ENCODE measurements around the gene THOP1. TPM values are rescaled to one million over a fixed set of nuclear protein-coding genes. Genes with fewer than 3 reads are reported as not detected.

THOP1 gene
- total and polyA plus RNA-seq, 7 donors, result 23.2 to 97.0 (median 39.8) TPM

DNA sequence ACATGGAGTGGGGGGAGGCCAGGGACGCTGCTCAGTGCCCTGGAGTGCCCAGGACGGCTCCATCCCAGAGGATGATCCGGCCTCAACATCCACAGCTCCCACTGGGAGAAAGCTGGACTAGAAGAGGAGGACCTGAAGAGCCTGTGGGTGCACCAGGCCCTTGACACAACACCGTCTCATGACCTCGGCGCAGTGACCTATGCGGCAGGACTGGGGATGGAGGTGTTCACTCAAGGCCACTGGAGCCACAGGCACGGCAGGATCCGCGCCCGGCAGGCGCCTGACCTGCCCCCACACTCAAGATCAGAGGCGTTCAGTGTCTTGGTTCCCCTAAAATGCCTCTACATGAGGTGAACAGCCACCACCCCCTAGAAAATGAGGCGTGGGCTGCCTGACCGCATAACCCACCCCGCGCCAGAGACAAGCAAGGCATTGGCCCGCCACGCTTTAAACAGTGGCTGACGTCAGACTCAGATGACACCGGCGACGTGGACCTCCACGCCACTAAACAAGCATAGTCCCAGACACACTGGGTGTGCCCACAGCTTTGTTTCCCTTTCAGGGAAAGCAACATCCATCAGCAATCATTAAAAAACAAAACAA, 10.2 kb upstream of the THOP1 start:
- Histone ChIP-seq H3K4me1 (peaks cover 0 to 61% (median 47%) of the 10 kb centered on the region in 4 donors), H3K9me3 (no peaks in the 10 kb centered on the region), H3K27ac (peak overlapping the region; percentile 48 to 70 (median 55)), H3K4me3 (no peak overlapping the region), H3K36me3 (no peaks in the 10 kb centered on the region), H3K27me3 (no peaks in the 10 kb centered on the region)
- intact Hi-C loops (cut with DNase I), result no loop called here
- WGBS, 2 donors, result 85 to 88% methylated on average over 24 of the region's 24 CpGs
- DNase-seq, result no peak
- TF ChIP-seq EP300 (IDR thresholded peaks at IDR 0.05) (no peak), POLR2AphosphoS5 (IDR thresholded peaks at IDR 0.05) (no peak), POLR2A (IDR thresholded peaks at IDR 0.05) (no peak)
- TF ChIP-seq, protein P1, sequence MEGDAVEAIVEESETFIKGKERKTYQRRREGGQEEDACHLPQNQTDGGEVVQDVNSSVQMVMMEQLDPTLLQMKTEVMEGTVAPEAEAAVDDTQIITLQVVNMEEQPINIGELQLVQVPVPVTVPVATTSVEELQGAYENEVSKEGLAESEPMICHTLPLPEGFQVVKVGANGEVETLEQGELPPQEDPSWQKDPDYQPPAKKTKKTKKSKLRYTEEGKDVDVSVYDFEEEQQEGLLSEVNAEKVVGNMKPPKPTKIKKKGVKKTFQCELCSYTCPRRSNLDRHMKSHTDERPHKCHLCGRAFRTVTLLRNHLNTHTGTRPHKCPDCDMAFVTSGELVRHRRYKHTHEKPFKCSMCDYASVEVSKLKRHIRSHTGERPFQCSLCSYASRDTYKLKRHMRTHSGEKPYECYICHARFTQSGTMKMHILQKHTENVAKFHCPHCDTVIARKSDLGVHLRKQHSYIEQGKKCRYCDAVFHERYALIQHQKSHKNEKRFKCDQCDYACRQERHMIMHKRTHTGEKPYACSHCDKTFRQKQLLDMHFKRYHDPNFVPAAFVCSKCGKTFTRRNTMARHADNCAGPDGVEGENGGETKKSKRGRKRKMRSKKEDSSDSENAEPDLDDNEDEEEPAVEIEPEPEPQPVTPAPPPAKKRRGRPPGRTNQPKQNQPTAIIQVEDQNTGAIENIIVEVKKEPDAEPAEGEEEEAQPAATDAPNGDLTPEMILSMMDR (IDR thresholded peaks at IDR 0.05), result no peak

DNA sequence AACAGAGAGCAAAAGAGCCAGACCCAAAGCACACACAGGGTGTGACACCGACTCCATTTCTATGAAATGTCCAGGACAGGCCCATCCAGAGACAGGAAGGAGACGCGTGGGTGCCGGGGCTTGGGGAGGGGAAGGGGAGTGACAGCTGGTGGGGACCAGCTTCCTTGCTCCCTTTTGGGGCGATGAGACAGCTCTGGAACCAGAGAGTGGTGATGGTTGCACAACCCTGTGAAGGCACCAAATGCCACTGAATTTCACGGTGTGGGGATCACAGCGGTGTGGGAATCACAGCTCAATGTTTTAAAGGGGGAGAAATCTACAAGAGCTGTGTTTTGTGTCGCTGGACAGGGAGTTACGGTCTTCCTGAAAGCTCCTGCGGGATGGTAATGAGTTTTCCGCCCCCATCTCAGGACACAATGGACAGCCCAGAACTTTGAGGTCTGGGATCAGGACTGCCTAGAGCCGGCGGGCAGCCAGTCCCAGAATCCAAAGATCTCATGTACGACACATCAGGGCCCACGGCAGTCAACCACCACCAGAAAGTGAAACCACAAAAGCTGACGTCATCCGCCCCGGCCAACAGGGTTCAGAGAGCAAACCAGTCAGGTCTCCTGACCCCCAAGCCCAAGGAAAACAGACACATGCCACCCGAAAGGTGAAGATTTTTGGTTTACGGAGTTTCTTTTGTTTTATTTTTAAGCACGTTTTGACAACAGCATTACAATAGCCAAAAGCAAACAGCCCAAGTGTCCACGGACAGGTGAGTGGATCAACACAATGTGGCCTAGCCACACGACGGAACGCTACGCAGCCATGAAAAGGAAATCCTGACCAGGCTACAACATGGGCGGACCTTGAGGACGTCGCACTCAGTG, 9.5 kb upstream of the THOP1 start:
- WGBS, 2 donors, result 63 to 81% methylated on average over 29 of the region's 29 CpGs
- peak overlapping the region; percentile 48 to 70 (median 55) for H3K27ac ChIP-seq
- DNase-seq, result no peak
- no peak for TF ChIP-seq POLR2AphosphoS5 (IDR thresholded peaks at IDR 0.05)
- TF ChIP-seq EP300 (IDR thresholded peaks at IDR 0.05), result no peak
- H3K4me1 ChIP-seq, result peaks cover 0 to 61% (median 45%) of the 10 kb centered on the region in 4 donors
- no peaks in the 10 kb centered on the region for H3K9me3 ChIP-seq
- H3K4me3 ChIP-seq, result peak overlapping the region in 1 of 4 donors; percentile 14
- no peaks in the 10 kb centered on the region for H3K36me3 ChIP-seq
- H3K27me3 ChIP-seq, result no peaks in the 10 kb centered on the region
- intact Hi-C loops (cut with DNase I), result no loop called here

DNA sequence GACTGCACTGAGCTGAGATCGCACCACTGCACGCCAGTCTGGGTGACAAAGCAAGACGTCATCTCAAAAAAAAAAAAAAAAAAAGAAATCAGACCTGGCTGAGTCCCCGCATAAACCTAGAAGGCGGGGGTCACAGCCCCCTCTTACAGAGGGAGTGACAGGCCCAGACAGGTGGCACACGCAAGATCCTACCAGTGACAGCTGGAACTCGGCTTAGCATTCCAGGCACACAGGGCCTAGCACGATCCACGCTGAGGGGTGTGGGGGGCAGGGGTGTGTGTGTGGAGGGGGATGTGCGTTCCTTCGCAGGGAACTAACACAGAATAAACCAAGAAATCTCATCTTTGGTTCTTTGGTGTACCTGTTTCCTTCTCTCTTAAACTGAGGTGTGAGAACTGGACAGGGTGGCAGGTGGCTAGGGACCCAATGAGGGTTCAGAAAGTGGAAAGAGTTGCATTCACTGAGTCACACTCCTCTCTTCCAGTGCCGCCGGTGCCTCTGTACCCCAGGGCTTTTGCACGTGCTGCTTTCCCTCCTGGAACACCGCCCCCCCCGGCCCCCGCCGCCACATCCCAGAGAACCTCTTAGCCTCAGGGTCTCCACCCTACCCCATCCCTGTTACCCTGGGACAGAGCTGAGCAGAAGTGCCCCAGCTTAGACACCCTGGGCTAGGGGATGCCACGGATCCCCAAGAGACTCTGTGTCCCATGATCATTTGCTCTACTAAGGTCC, 7.2 kb upstream of the THOP1 start:
- WGBS, 2 donors, result 90 to 93% methylated on average over 19 of the region's 19 CpGs

DNA sequence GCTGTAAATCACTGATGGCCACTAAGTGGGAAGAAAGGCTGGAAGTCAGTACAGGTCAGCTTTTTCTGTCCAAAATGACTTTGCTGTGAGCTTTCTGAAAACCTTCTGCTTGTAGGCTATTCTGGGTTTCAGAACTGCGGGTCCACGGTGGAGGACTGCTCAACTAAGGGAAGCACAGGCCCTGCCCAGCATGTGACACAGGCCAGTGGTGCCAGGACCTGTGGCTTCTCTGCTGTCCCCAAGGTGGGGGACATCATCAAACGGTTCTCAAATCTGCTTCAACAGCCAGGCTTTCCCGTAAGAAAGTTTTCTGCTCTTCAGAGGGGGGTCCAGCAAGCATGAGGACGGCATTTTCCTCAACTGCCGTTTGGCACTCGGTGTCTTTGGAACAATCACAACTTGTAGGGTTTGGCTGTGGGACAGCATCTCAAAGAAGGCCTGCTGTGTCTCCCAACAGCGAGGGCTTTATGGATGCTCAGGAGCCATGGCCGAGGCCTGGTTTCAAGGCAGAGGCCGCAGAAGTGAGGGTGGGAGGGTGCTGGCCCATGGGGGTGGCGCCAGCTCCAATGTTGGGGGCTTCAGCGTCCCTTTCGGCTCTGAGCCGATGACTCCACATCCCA, 6.1 kb upstream of the THOP1 start:
- intact Hi-C loops (cut with DNase I), result no loop called here
- Histone ChIP-seq H3K4me1 (peaks cover 0 to 66% (median 50%) of the 10 kb centered on the region in 4 donors), H3K27ac (peak overlapping the region in 3 of 4 donors; percentile 15 to 41 (median 40)), H3K36me3 (no peaks in the 10 kb centered on the region), H3K27me3 (no peaks in the 10 kb centered on the region), H3K9me3 (no peaks in the 10 kb centered on the region), H3K4me3 (no peak overlapping the region)
- TF ChIP-seq POLR2A (IDR thresholded peaks at IDR 0.05), result no peak
- no peak for TF ChIP-seq EP300 (IDR thresholded peaks at IDR 0.05)
- no peak for TF ChIP-seq POLR2AphosphoS5 (IDR thresholded peaks at IDR 0.05)
- TF ChIP-seq, protein P1 (IDR thresholded peaks at IDR 0.05), result no peak
- 84 to 85% methylated on average over 14 of the region's 14 CpGs for WGBS, 2 donors
- DNase-seq, result no peak

More for the DNA sequence above, 7.2 kb upstream of the THOP1 start:
- TF ChIP-seq POLR2AphosphoS5 (IDR thresholded peaks at IDR 0.05) (no peak), EP300 (IDR thresholded peaks at IDR 0.05) (no peak), POLR2A (IDR thresholded peaks at IDR 0.05) (no peak)
- TF ChIP-seq, protein P1 (IDR thresholded peaks at IDR 0.05), result no peak
- H3K9me3 ChIP-seq, result no peaks in the 10 kb centered on the region
- no peak for DNase-seq
- H3K36me3 ChIP-seq, result no peaks in the 10 kb centered on the region
- H3K4me3 ChIP-seq, result no peak overlapping the region
- intact Hi-C loops (cut with DNase I), result no loop called here
- H3K27me3 ChIP-seq, result no peaks in the 10 kb centered on the region
- peak overlapping the region in 1 of 4 donors; percentile 40 for H3K27ac ChIP-seq
- H3K4me1 ChIP-seq, result peaks cover 0 to 60% (median 44%) of the 10 kb centered on the region in 4 donors
